Left cardiac atrium (tissue), 2 donors: ENCODE data around the gene ACAD9. TPM values are rescaled to one million over a fixed set of nuclear protein-coding genes. Genes with fewer than 3 reads are reported as not detected.

Experiments used
- total RNA-seq, 2 donors: library from RNA; stranded (reverse); fragmentation: NEBNext Ultra II Directional; extraction: Animal tissue kit (Norgen Biotek cat#: 25700); gene quantifications; one replicate each; pipeline ENCODE4 v1.2.1, GENCODE V29; 2021
- donor health status: DM: no; HTN: yes; CAD: no; lungs with severe emphysema.
- donor health status: DM: yes; HTN: yes; CAD: no.

ACAD9 gene
- total RNA-seq, 2 donors from 2014 or later = 35.3 to 37.5 TPM

Other genes starting within 250 kb of the ACAD9 start
- 100 to 1,000 TPM; 139 to 170 TPM for gene RPN1, start 228.8 kb upstream of the ACAD9 start, total RNA-seq
- gene RAB7A, start 153.4 kb upstream of the ACAD9 start, total RNA-seq = 100 to 1,000 TPM; 204 to 255 TPM
- under 1 TPM; 0.29 to 0.73 TPM for gene CFAP92, start 114.5 kb downstream of the ACAD9 start, total RNA-seq
- 1 to 10 TPM; 1.1 to 2.3 TPM for gene EFCC1, start 121.7 kb downstream of the ACAD9 start, total RNA-seq
- gene GP9, start 181.2 kb downstream of the ACAD9 start, total RNA-seq = under 1 TPM in 1 of 2 donors, not detected in 1; 0.29 TPM
- 1 to 10 TPM; 6.4 to 6.9 TPM for gene RAB43, start 242.2 kb downstream of the ACAD9 start, total RNA-seq